Activated CD4-positive, alpha-beta T cell treated with anti-CD3 and anti-CD28 coated beads for 24 hours (primary cell): ENCODE data around the gene NAT10.

Source experiments
- DNase-seq, 2 donors: peaks; one replicate each; pipeline ENCODE4 v3.0.0-alpha.2; 2020; ENCODE audit warnings: low read depth in 2 of 2

The NAT10 gene

GRCh38 chr11:34188181-34188580, 82.8 kb downstream of the NAT10 start:
- no peak for DNase-seq

- no peak for DNase-seq
Observed at GRCh38 chr11:34189191-34189590, 83.8 kb downstream of the NAT10 start.

DNA sequence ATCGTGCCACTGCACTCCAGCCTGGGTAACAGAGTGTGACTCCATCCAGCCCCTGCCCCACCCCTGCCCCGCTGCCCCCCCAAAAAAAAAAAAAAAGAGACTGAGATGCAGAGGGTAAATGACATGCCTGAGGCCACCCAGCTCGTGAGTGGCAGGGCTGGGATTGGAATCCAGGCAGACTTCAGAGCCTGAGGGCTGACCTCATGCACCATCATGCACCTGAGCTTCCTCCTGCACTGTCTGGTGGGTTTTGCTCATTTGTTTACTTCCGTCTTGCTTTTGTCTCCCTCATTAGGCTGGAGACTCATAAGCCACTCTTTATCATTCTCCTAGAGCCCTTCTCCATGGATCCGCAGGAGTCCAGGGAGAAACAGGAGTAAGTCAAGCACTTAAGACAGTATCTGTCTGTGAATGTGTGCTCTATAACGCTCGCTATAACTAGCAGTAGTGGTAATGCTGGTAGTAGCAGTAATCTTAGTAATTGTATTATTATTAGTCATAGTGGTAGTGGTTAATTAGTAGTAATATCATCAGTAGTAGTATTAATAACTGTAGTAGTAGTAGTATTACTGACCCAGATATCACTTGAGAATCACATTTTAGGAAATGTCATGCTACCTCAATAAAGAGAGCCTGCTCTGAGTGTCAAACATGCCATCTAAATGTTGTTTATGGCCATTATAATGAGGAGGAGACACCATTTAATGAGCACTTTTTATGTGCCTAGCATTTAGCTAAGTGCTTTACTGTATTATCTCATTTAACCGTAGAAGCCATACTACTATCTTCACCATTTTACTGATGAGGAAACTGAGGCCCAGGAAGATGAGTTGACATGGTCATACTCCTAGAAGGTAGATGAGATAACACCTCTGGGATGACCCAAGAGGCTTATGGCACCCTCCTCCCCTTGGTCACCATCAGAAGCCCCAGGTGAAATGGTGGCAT, 85.0 kb downstream of the NAT10 start:
- DNase-seq = no peak

- no peak for DNase-seq
Observed at GRCh38 chr11:34191578-34191977, 86.1 kb downstream of the NAT10 start.

GRCh38 chr11:34192481-34193401, 87.3 kb downstream of the NAT10 start:
- no peak for DNase-seq

DNA sequence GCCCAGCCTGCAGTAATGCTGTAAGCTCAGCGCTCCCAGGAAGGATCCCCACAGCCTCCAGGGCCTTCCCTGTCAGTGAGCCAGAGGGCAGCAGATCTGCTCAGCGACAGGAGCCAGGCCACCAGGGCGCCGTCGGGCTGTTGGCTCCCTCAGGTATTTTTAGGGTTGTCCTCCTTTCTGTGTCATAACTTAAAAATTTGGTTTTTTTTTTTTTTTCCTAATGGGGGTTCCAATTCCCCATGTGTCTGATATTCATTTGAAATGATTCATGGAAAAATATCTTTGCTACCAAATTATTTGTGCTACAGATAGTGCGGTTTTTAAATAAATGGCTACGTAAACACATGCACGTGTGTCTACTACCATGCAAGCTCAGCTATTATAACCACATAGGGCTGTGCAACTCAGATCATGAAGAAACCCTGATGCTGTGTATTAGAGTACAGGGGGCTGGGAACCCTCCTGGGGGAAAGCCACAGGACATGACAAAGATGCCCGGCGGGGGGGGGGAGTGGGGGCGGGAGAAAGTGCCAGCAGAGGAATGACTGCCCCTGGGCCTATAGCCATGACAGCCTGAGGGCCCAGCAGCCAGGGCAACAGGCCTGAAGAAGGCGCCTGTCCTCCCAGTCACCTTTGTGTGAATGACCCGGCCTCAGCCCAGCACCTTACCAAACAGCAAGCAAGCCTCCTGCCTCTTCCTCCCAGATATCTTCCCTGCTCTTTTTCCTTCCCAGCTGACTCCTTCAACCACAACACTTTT, 89.3 kb downstream of the NAT10 start:
- no peak for DNase-seq
